ENCODE data around the gene CTXN1. TPM values are rescaled to one million over a fixed set of nuclear protein-coding genes. Genes with fewer than 3 reads are reported as not detected.

Gene CTXN1
- total RNA-seq, 1 donor from 2014 or later, result not detected

DNA sequence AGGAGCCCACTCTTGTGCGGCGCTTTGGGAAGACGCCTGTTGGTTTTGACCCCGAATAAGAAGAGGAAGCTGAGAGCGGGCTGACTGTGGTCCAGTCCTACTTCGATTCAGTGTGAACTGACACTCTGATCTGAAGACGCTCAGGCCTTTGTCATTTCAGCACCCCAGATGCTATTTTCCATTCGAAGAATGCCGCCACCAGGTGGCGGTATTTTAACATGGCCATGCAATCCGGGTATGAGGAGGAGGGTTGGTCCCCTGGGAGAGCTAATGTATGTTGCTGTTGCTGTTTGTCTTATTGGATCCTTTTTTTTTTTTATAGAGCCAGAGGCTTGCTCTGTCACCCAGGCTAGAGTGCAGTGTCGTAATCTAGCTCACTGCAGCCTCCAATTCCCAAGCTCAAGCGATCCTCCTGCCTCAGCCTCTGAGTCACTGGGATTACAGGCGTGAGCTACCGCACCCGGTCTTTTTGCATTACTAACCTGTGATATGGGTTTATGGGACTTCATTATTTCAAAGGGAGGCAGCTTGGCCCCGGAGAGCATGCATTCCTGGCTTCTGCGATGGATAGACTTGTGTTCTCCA is 18.3 kb upstream of the CTXN1 start:
- Mint-ChIP-seq H3K36me3 (ENCODE audit: low read depth) (peaks cover 22% of the 10 kb centered on the region), H3K27me3 (no peaks in the 10 kb centered on the region), H3K4me3 (peak overlapping the region; percentile 91), H3K4me1 (peaks cover 30% of the 10 kb centered on the region), H3K27ac (peak overlapping the region; percentile 97), H3K9me3 (no peaks in the 10 kb centered on the region)
- TF ChIP-seq, protein P1, sequence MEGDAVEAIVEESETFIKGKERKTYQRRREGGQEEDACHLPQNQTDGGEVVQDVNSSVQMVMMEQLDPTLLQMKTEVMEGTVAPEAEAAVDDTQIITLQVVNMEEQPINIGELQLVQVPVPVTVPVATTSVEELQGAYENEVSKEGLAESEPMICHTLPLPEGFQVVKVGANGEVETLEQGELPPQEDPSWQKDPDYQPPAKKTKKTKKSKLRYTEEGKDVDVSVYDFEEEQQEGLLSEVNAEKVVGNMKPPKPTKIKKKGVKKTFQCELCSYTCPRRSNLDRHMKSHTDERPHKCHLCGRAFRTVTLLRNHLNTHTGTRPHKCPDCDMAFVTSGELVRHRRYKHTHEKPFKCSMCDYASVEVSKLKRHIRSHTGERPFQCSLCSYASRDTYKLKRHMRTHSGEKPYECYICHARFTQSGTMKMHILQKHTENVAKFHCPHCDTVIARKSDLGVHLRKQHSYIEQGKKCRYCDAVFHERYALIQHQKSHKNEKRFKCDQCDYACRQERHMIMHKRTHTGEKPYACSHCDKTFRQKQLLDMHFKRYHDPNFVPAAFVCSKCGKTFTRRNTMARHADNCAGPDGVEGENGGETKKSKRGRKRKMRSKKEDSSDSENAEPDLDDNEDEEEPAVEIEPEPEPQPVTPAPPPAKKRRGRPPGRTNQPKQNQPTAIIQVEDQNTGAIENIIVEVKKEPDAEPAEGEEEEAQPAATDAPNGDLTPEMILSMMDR (IDR thresholded peaks at IDR 0.05), result peak; percentile 73
- ATAC-seq (ENCODE audit: low read depth) (peak; percentile 26), DNase-seq (peak; percentile 74)
- POLR2A ChIA-PET, result interaction anchor here (0.5 to 2.8 kb wide), 28 partner anchors 9 to 875 kb away, joined by 3 to 49 read pairs (median 4); partner anchors contain the start of genes CERS4, ELAVL1, MAP2K7 and PET100
- intact Hi-C loops (cut with micrococcal nuclease), result loop anchor here (1.0 to 5.0 kb wide), 5 partner anchors 58 to 377 kb away; partner anchors contain the start of gene CERS4
- CTCF ChIA-PET, result interaction anchor here (0.6 to 3.2 kb wide), 25 partner anchors 15 to 845 kb away, joined by 3 to 12 read pairs (median 4); partner anchors contain the start of genes CTXN1, SNAPC2 and TRAPPC5

DNA sequence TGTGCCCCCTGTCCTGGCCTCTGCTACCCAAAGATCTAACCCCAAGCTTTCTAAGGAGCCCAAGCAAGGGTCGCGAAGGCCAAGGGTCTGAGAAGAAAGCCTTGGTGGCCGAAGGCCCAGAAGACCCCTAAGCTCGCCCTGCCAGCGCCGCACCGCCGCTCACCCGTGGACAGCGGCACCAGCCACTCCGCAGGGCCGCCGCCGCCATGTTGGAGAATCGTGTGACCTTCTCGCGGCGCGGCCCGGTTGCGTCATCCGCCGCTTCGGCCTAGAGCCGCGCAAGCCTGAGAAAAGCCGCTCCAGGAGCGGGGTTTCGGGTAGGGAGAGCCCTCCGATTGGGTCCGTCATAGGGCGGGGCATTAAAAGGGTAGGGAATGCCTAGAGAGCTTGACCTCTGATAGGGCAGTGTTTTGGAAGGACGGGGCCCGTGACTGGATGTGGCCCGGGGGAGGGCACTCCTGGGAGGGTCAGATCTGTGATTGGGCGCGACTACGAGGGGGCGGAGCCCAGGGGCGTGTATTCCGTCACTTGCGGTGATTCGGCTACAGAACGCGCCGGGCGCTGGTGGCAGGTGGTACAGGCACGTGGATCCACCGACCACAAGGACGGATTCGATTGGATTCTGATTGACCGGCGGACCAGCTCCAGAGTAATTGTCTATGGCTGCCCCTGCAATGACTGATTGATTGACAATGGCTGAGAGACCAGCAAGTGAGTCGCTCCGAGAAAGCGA is 17.7 kb upstream of the CTXN1 start, which contains the start of gene TIMM44:
TIMM44 (minus strand) TSS at position 223 of the 733 bp plus-strand sequence; CDS start at position 208, 15 bp downstream.
- Mint-ChIP-seq H3K4me1 (peaks cover 33% of the 10 kb centered on the region), H3K9me3 (no peaks in the 10 kb centered on the region), H3K4me3 (peak within 1 kb of the TSS; percentile 91), H3K27me3 (no peaks in the 10 kb centered on the region), H3K27ac (peak within 1 kb of the TSS; percentile 97), H3K36me3 (ENCODE audit: low read depth) (peaks cover 28% of the 10 kb centered on the region)
- ChIA-PET CTCF (interaction anchor here (0.9 to 3.2 kb wide), 19 partner anchors 16 to 375 kb away, joined by 3 to 12 read pairs (median 4); partner anchors contain the start of genes CTXN1, SNAPC2 and TRAPPC5), POLR2A (interaction anchor here (0.5 to 2.8 kb wide), 32 partner anchors 8 to 874 kb away, joined by 3 to 49 read pairs (median 4); partner anchors contain the start of genes CERS4, CTXN1, ELAVL1 and FBN3)
- TF ChIP-seq, protein P1 (IDR thresholded peaks at IDR 0.05), result no peak
- ATAC-seq (ENCODE audit: low read depth) (peak; percentile 96), DNase-seq (peak; percentile 97)
- intact Hi-C loops (cut with micrococcal nuclease), result loop anchor here (1.0 to 5.0 kb wide), 13 partner anchors 14 to 501 kb away; partner anchors contain the start of genes CERS4, ELAVL1, HNRNPM and MAP2K7

DNA sequence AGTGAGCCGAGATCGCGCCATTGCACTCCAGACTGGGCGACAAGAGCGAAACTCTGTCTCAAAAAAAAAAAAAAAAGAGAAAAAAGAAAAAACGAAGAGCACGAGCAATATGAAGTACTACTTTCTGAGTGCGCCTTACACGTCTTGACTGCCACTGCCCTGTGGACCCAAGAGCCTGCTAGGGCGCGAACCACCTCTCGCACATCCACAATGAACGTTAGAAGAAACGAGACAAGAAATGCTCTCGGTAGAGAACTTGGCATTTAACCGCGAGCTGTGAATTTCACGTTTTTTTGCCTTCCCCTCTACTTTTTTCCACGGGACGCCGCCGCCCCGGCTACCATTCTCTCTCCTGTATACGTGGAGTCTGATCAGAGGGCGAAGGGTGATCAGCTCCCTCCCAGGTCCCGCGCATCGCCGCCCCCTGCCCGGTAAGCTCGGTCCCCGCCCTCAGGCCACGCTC is 17.1 kb upstream of the CTXN1 start:
- Mint-ChIP-seq H3K27ac (peak overlapping the region; percentile 97), H3K4me1 (peaks cover 33% of the 10 kb centered on the region), H3K4me3 (peak overlapping the region; percentile 91), H3K36me3 (ENCODE audit: low read depth) (peaks cover 33% of the 10 kb centered on the region), H3K27me3 (no peaks in the 10 kb centered on the region), H3K9me3 (no peaks in the 10 kb centered on the region)
- POLR2A ChIA-PET, result interaction anchor here (0.6 to 2.8 kb wide), 25 partner anchors 8 to 874 kb away, joined by 3 to 49 read pairs (median 5); partner anchors contain the start of genes CERS4, CTXN1, ELAVL1 and FBN3
- intact Hi-C loops (cut with micrococcal nuclease), result loop anchor here (1.0 to 5.0 kb wide), 10 partner anchors 14 to 501 kb away; partner anchors contain the start of genes CERS4, ELAVL1, HNRNPM and MAP2K7
- CTCF ChIA-PET, result interaction anchor here (1.2 to 3.2 kb wide), 7 partner anchors 16 to 375 kb away, joined by 3 to 12 read pairs (median 6); no protein-coding TSS in a partner anchor
- no peak for DNase-seq
- TF ChIP-seq, protein P1 (IDR thresholded peaks at IDR 0.05), result no peak
- peak; percentile 15 for ATAC-seq (ENCODE audit: low read depth)

DNA sequence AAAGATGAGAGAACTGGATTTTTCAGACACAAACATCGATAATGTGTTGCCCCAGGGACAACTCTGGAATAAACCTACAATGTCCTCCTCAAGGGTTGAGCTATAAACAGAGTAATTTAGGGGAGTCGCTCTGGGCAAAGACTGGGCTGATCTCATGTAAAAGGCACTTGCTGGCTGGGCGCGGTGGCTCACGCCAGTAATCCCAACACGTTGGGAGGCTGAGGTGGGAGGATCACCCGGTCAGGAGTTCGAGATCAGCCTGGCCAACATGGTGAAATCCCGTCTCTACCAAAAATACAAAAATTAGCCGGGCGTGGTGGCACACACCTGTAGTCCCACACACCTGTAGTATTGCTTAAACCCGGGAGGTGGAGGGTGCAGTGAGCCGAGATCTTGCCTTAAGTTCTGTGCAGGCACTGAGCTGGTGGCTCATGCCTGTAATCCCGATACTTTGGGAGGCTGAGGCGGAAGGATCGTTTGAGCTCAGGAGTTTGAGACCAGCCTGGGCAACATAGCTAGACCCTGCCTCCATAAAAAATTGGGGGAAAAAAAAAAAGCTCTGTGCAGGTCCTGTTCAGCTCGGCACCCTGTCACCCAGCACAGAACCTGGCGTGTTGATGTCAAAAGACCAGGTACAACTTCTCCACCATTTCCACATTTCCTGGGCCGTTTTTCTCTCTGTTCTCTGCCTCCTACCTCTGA is 16.1 kb upstream of the CTXN1 start:
- CTCF ChIA-PET, result no interaction called here
- H3K4me3 Mint-ChIP-seq, result peak overlapping the region; percentile 60
- TF ChIP-seq, protein P1 (IDR thresholded peaks at IDR 0.05), result no peak
- no peaks in the 10 kb centered on the region for H3K27me3 Mint-ChIP-seq
- no peaks in the 10 kb centered on the region for H3K9me3 Mint-ChIP-seq
- POLR2A ChIA-PET, result interaction anchor here (1.6 to 2.6 kb wide), 2 partner anchors 63 to 73 kb away, joined by 7 to 13 read pairs; partner anchors contain the start of gene ELAVL1
- no peak overlapping the region for H3K27ac Mint-ChIP-seq
- H3K4me1 Mint-ChIP-seq, result peaks cover 33% of the 10 kb centered on the region
- peaks cover 40% of the 10 kb centered on the region for H3K36me3 Mint-ChIP-seq (ENCODE audit: low read depth)
- DNase-seq (no peak), ATAC-seq (ENCODE audit: low read depth) (no peak)
- intact Hi-C loops (cut with micrococcal nuclease), result loop anchor here (2.0 to 5.0 kb wide), 3 partner anchors 73 to 375 kb away; partner anchors contain the start of gene CERS4
